Fibroblast of lung (primary cell): ENCODE measurements around the gene WDR81.

Experiments used
- CTCF ChIP-seq, 2 donors: IDR thresholded peaks in 1 of 2; conservative IDR thresholded peaks in 1 of 2; 1 replicate in 1 of 2; 2 replicates in 1 of 2; pipeline ENCODE4 v1.5.1; 2011 to 2012; ENCODE audit warnings: low read length in 2 of 2, control low read depth in 1 of 2, inconsistent platforms in 1 of 2, low read depth in 1 of 2, mild to moderate bottlenecking in 1 of 2
- EZH2 ChIP-seq: IDR thresholded peaks from 2 replicates; pipeline ENCODE4 v1.5.1; 2012; ENCODE audit warnings: low read length, control low read depth, mild to moderate bottlenecking; ENCODE audit errors: missing control alignments

- TF ChIP-seq CTCF (conservative IDR thresholded peaks at IDR 0.05 in 1 of 2, IDR thresholded peaks at IDR 0.05 in 1 of 2; ENCODE audit: low read depth in 1 of 2, low read length in 2 of 2) (no peak), EZH2 (no peak)
These were observed 35.0 kb downstream of the WDR81 start for GRCh38 chr17:1759529-1759928.
